ENCODE measurements around the gene AMPD1. TPM values are rescaled to one million over a fixed set of nuclear protein-coding genes. Genes with fewer than 3 reads are reported as not detected.

Gene AMPD1
- total RNA-seq, 3 donors from 2014 or later, result 0.44 to 2.0 (median 0.63) TPM

DNA sequence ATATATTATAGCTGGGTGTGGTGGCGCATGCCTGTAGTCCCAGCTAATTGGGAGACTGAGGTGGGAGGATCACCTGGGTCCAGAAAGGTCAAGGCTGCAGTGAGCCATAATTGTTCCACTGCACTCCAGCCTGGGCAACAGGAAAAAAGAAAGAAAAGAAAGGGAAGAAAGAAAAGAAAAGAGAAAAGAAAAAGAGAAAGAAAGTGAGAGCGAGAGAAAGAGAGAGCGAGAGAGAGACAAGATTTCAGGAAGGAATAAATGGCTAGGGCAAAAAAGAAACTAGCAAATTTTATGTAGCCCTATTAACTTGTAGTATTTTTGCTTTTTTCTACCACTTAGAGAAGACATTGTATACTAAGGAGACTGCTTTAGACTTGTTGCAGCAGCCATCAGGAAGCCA lies 15.0 kb upstream of the AMPD1 start:
- H3K4me1 ChIP-seq (ENCODE audit: low read depth), result peaks cover 31% of the 10 kb centered on the region
- intact Hi-C loops (cut with DNase I, micrococcal nuclease), result no loop called here
- no peak for DNase-seq
- peaks cover 26% of the 10 kb centered on the region for H3K36me3 ChIP-seq (ENCODE audit: low read depth)
- no peak for ATAC-seq
- TF ChIP-seq, protein P1, sequence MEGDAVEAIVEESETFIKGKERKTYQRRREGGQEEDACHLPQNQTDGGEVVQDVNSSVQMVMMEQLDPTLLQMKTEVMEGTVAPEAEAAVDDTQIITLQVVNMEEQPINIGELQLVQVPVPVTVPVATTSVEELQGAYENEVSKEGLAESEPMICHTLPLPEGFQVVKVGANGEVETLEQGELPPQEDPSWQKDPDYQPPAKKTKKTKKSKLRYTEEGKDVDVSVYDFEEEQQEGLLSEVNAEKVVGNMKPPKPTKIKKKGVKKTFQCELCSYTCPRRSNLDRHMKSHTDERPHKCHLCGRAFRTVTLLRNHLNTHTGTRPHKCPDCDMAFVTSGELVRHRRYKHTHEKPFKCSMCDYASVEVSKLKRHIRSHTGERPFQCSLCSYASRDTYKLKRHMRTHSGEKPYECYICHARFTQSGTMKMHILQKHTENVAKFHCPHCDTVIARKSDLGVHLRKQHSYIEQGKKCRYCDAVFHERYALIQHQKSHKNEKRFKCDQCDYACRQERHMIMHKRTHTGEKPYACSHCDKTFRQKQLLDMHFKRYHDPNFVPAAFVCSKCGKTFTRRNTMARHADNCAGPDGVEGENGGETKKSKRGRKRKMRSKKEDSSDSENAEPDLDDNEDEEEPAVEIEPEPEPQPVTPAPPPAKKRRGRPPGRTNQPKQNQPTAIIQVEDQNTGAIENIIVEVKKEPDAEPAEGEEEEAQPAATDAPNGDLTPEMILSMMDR (IDR thresholded peaks at IDR 0.05), result no peak
- H3K9me3 ChIP-seq, result no peaks in the 10 kb centered on the region
- no peak overlapping the region for H3K4me3 ChIP-seq

DNA sequence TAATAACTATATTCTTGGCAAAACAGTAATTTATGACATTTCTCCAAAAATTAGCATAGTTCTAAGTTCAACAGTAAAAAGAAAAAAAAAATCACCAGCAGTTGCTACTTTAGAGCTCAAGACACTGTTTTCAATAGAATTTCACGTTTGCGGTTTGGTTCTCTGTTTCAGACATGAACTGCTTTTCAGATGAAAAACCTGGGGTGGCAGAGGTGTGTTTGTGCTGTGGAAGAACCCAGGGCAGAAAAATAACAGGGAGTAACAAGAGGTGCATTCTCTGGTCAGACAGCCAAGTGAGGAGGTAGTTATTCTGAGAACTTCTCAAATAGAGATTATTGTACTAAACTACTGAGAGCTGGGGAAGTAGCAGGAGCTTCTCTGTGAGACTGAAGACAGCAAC lies 12.3 kb upstream of the AMPD1 start:
- ATAC-seq, result no peak
- peaks cover 24% of the 10 kb centered on the region for H3K36me3 ChIP-seq (ENCODE audit: low read depth)

DNA sequence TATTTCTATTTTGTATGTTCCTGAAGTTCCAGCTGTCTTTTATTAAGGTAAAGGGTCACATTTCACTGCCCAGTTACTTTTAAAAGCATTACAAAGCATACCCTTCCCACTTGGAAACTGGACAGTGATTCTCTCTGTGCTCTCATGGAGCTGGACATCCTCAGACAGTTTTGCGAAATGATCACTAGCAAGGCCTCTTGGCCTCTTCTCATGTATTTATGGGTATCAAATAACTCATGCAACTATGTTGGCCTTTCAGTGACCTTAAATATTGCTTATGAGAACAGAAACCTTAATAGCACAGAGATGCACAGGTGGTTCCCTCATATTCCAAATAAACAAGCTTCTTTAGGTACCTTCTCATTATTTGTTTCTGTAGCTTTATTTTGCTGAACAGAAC lies 7.9 kb upstream of the AMPD1 start:
- intact Hi-C loops (cut with DNase I, micrococcal nuclease), result no loop called here
- H3K4me1 ChIP-seq (ENCODE audit: low read depth), result no peaks in the 10 kb centered on the region
- no peaks in the 10 kb centered on the region for H3K9me3 ChIP-seq
- ATAC-seq (no peak), DNase-seq (no peak)
- TF ChIP-seq, protein P1 (IDR thresholded peaks at IDR 0.05), result no peak
- H3K36me3 ChIP-seq (ENCODE audit: low read depth), result peaks cover 13% of the 10 kb centered on the region
- no peak overlapping the region for H3K4me3 ChIP-seq

More for the DNA sequence above, 12.3 kb upstream of the AMPD1 start:
- intact Hi-C loops (cut with DNase I, micrococcal nuclease), result no loop called here
- Histone ChIP-seq H3K4me1 (ENCODE audit: low read depth) (peaks cover 6% of the 10 kb centered on the region), H3K4me3 (no peak overlapping the region), H3K9me3 (no peaks in the 10 kb centered on the region)
- DNase-seq, result no peak
- TF ChIP-seq, protein P1 (IDR thresholded peaks at IDR 0.05), result no peak

DNA sequence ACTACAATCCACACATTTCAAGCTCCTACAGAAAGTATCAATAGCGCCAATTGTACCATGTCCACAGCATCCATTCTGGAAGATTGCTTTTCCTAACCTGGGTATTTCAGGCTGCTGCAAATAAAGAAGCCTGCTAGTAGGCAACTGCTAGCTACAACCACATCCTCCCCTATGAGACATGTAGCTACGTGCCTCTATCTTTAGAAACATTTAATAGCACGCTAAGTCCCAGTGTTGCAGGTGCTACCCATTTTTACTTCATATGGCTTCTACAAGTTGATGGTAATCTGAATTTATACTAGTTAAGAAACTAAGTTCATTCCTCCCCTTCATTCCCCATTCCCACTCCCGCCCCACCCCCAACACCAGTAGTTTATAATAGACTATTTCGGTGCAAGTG lies 7.4 kb upstream of the AMPD1 start:
- Histone ChIP-seq H3K4me3 (no peak overlapping the region), H3K36me3 (ENCODE audit: low read depth) (peaks cover 8% of the 10 kb centered on the region), H3K4me1 (ENCODE audit: low read depth) (no peaks in the 10 kb centered on the region), H3K9me3 (no peaks in the 10 kb centered on the region)
- intact Hi-C loops (cut with DNase I, micrococcal nuclease), result no loop called here
- TF ChIP-seq, protein P1 (IDR thresholded peaks at IDR 0.05), result no peak
- DNase-seq (no peak), ATAC-seq (no peak)

DNA sequence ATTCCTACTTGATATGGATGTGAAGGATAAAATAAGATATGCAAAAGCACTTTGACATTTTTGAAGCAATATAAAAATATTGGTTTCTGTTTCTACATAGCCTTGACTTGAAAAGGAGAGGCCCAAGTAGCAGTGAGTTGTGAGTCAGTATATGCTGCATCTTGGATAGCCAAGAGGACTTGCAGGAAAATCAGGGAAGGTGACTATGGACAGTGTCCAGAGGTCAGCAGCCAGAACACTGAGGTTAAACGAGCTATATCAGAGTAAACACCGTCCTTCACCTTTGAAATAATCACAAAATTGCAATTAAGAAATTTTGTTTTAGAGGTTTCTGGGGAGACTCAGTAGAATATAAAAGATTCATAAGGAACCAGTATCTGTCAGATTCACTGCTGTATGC lies 6.6 kb upstream of the AMPD1 start:
- ATAC-seq (no peak), DNase-seq (no peak)
- intact Hi-C loops (cut with DNase I, micrococcal nuclease), result no loop called here
- H3K4me3 ChIP-seq, result no peak overlapping the region
- no peaks in the 10 kb centered on the region for H3K4me1 ChIP-seq (ENCODE audit: low read depth)
- TF ChIP-seq, protein P1 (IDR thresholded peaks at IDR 0.05), result no peak
- H3K9me3 ChIP-seq, result no peaks in the 10 kb centered on the region
- no peaks in the 10 kb centered on the region for H3K36me3 ChIP-seq (ENCODE audit: low read depth)

DNA sequence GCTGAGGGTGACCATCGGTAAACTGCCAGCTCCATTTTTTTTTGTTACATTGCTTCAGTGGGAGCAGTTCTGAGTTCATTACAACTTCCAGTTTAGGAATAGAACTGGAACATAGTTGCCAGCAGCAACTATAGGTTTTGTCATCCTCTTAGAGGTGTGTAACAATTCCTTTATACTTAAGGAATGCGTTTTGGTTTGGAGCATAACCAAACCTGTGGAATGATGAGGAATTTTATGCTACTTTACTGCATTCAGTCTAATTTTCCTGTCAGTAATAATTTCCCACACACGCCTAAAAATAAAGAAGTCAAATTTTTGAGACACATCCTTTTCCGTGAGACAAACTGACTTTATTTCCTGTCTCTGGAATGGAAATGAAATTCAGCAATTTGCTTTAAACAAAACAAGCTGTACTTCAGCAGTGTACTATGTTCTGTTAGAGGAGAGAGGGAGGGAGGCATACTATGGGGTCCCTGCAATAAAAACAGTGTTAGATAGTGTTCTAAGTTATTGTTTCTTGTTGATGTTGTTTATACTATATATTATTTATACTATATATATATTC lies 4.8 kb upstream of the AMPD1 start:
- H3K9me3 ChIP-seq, result no peaks in the 10 kb centered on the region
- no peak overlapping the region for H3K4me3 ChIP-seq
- H3K4me1 ChIP-seq (ENCODE audit: low read depth), result no peaks in the 10 kb centered on the region
- DNase-seq, result no peak
- no peaks in the 10 kb centered on the region for H3K36me3 ChIP-seq (ENCODE audit: low read depth)
- intact Hi-C loops (cut with DNase I, micrococcal nuclease), result no loop called here
- TF ChIP-seq, protein P1 (IDR thresholded peaks at IDR 0.05), result no peak
- ATAC-seq, result no peak
